ENCODE results near the gene RPN2. TPM values are rescaled to one million over a fixed set of nuclear protein-coding genes. Genes with fewer than 3 reads are reported as not detected.

RPN2 gene
- total and polyA plus RNA-seq, 2 of the 13 experiments (the other 11 are each of a cell fraction or from before 2014, with no cell fraction given): 587 to 1,818 TPM

- TF ChIP-seq SP140L (CRISPR knock-in tag; IDR thresholded peaks at IDR 0.05; ENCODE audit: borderline replicate concordance) (peak; percentile 90; the same call in 1 of the 2 replicates), SNAPC2 (CRISPR knock-in tag; IDR thresholded peaks at IDR 0.05) (peak; percentile 88; the same call in 1 of the 2 replicates), ZNF891 (CRISPR knock-in tag; IDR thresholded peaks at IDR 0.05) (peak; percentile 98), ZNF878 (CRISPR knock-in tag; IDR thresholded peaks at IDR 0.05) (no peak; the same call in 1 of the 2 replicates), RNF2 (conservative IDR thresholded peaks at IDR 0.05; ENCODE audit: low read depth) (peak; percentile 75; the same call in 1 of the 2 replicates), NFIC (IDR thresholded peaks at IDR 0.05; ENCODE audit: low read length) (peak; percentile 54; the same call in 1 of the 2 replicates), RFXANK (CRISPR knock-in tag; IDR thresholded peaks at IDR 0.05) (peak; percentile 31; the same call in 1 of the 2 replicates), CREB3 (CRISPR knock-in tag; IDR thresholded peaks at IDR 0.05) (peak; percentile 88), GATAD1 (CRISPR knock-in tag; IDR thresholded peaks at IDR 0.05) (peak; percentile 87), ZIK1 (CRISPR knock-in tag; IDR thresholded peaks at IDR 0.05; ENCODE audit: borderline replicate concordance, low read depth) (peak; percentile 90), NR1H2 (CRISPR knock-in tag; IDR thresholded peaks at IDR 0.05; ENCODE audit: borderline replicate concordance, low read depth) (no peak; the same call in 1 of the 2 replicates), GABPB1 (CRISPR knock-in tag; IDR thresholded peaks at IDR 0.05) (peak; percentile 97), ZNF724P (CRISPR knock-in tag; IDR thresholded peaks at IDR 0.05; ENCODE audit: borderline replicate concordance) (peak; percentile 95), NR2F6 (IDR thresholded peaks at IDR 0.05) (no peak; the same call in 1 of the 2 replicates), NR2F6 (CRISPR knock-in tag; IDR thresholded peaks at IDR 0.05) (peak; percentile 52; the same call in 1 of the 2 replicates), TAF1 (CRISPR knock-in tag; IDR thresholded peaks at IDR 0.05) (peak; percentile 93), NFE2 (CRISPR knock-in tag; IDR thresholded peaks at IDR 0.05) (no peak), U2AF1 (optimal IDR thresholded peaks at IDR 0.05; ENCODE audit: low read depth, low read length) (peak; percentile 68), JDP2 (CRISPR knock-in tag; IDR thresholded peaks at IDR 0.05; ENCODE audit: borderline replicate concordance) (no peak), ZNF10 (CRISPR knock-in tag; IDR thresholded peaks at IDR 0.05; ENCODE audit: borderline replicate concordance, low read depth) (no peak), PLSCR1 (CRISPR knock-in tag; IDR thresholded peaks at IDR 0.05; ENCODE audit: borderline replicate concordance) (no peak; the same call in 1 of the 2 replicates), ZNF780A (CRISPR knock-in tag; IDR thresholded peaks at IDR 0.05) (no peak), SKIL (CRISPR knock-in tag; IDR thresholded peaks at IDR 0.05; ENCODE audit: borderline replicate concordance) (no peak)
- TF ChIP-seq, protein P1, sequence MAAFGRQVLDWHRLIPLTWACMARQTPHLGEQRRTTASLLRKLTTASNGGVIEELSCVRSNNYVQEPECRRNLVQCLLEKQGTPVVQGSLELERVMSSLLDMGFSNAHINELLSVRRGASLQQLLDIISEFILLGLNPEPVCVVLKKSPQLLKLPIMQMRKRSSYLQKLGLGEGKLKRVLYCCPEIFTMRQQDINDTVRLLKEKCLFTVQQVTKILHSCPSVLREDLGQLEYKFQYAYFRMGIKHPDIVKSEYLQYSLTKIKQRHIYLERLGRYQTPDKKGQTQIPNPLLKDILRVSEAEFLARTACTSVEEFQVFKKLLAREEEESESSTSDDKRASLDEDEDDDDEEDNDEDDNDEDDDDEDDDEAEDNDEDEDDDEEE (CRISPR knock-in tag; IDR thresholded peaks at IDR 0.05): no peak; the same call in 1 of the 2 replicates
- TF ChIP-seq, protein P2, sequence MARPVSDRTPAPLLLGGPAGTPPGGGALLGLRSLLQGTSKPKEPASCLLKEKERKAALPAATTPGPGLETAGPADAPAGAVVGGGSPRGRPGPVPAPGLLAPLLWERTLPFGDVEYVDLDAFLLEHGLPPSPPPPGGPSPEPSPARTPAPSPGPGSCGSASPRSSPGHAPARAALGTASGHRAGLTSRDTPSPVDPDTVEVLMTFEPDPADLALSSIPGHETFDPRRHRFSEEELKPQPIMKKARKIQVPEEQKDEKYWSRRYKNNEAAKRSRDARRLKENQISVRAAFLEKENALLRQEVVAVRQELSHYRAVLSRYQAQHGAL (CRISPR knock-in tag; IDR thresholded peaks at IDR 0.05; ENCODE audit: not compliant biosample characterization): no peak
Measured at GRCh38 chr20:37178839-37179682, at the start of gene RPN2, which contains the start of gene MROH8 (continued).

All from HepG2 (cell line).